GM23248 (cell line): ENCODE measurements around the gene GPR4.

Experiments
- EZH2 ChIP-seq: fragments of 200-600 bp; sonication (generic); IDR thresholded peaks from 2 replicates; pipeline ENCODE4 v1.6.1; 2018; ENCODE audit warnings: antibody characterized with exemption, mild to moderate bottlenecking; ENCODE audit not compliant: insufficient read depth, poor library complexity, severe bottlenecking
- EZH2phosphoT487 ChIP-seq: fragments of 200-600 bp; sonication (generic); IDR thresholded peaks from 2 replicates; pipeline ENCODE4 v1.6.1; 2018; ENCODE audit warnings: antibody characterized with exemption, moderate library complexity, mild to moderate bottlenecking, low read depth; ENCODE audit not compliant: insufficient read depth

- TF ChIP-seq EZH2phosphoT487 (no peak), EZH2 (no peak)
Observed at GRCh38 chr19:45585158-45585577, 16.8 kb downstream of the GPR4 start.
